GM18526 (cell line): ENCODE measurements around the gene TEX19.

Experiments
- POLR2A ChIP-seq: IDR thresholded peaks from 3 replicates; pipeline ENCODE4 v1.6.1; 2011; ENCODE audit not compliant: insufficient read length; ENCODE audit errors: extremely low read depth

TEX19 gene, protein sequence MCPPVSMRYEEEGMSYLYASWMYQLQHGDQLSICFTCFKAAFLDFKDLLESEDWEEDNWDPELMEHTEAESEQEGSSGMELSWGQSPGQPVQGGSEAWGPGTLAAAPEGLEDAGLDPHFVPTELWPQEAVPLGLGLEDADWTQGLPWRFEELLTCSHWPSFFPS

DNA sequence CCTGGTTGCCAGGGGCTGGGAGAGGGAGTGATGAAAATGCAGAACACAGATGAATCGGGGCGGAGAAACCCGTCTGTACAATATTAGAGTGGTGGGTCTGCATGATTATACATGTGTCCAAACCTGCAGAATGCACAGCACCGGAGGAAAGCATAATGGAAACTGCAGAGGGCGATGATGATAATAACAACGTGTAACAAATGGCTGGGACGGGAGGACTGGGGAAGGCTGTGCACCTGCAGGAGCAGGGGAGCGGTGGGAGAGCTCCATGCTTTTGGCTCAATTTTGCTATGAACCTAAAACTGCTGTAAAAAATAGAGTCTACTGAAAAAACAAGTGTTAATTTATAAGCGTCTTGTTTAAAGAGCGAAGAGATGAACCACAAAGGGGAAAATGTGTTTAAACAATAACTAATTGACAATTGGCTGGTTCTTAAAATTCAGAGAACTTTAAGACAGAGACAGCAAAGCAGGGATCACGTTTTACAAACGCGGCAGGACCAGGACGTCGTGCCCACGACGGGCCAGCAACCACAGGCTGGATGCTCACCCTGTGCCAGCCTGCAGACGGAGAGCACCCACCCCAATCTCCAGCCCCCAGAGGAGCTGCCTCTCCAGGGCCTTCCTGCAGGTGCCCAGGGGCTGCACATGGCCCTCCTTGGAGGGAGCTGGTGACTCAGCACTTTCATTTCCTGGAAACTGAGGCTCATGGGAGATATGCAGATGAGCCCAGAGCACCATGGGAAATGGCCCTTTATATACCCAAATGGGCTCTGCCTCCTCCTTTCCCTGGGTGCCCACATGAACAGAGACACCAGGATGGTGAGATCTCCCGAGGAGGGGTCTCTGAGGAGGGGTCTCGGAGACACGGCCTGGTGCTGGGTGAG lies at the start of gene TEX19:
TEX19 (plus strand) TSS at position 783 of the 886 bp plus-strand sequence. CDS start 2,904 bp downstream, outside the sequence.
- TF ChIP-seq POLR2A, result no peak

DNA sequence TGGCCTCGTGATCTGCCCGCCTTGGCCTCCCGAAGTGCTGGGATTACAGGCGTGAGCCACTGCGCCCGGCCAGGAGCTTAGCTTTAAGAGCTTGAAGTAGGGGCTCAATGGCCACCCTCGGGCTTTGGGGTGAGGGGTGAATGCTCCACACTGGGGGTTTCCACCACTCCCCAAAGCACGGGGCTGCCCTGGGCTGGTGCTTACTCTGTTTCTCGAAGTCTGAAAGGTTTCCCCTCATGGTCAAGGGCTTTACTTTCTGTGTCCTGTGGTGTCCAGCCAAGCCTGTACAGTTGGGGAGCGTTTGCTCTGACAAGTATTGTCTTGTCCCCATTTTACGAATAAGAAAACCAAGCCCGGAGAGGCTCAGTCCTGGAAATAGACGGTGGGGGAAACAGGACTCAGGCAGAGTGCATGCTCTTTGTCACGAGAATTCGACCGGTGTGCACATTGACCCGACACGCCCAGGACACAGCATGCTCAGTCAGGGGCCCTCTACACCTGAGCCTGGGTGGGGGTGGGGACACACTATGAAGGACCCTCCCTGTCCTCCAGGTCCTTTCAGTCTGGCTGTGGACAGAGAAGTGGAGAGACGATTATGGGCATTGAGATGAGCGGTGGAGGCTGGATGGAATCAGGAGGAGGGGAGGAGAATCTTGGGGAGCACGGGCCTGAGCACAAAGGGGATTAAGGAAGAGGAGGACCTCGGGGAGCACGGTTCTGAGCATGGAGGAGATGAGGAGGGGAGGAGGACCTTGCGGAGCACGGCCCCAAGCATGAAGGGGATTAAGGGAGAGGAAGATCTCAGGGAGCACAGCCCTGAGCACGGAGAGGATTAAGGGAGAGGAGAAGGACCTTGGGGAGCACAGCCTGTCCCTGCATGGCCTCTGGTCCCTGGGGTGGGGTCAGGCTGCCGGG lies 49.1 kb upstream of the TEX19 start:
- TF ChIP-seq POLR2A, result no peak

DNA sequence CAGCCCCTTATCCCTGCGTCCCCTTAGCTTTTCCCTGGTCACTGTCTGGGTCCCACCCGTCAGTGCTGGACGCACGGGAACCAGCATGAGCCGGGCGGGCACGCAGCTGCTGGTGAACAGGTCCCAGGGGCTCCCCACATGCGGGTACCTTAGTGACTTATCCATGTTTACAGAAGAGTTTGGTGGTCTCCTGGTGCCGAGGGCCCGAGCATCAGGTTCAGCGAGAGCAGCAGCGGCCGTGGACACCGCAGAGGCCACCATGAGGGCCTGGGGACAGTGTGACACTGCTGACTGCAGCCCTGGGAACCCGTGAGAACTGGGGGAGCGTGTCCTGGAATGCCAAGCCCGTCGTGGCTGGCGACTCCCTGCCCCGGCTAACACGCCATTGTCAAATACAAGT lies 48.2 kb upstream of the TEX19 start:
- no peak for TF ChIP-seq POLR2A

DNA sequence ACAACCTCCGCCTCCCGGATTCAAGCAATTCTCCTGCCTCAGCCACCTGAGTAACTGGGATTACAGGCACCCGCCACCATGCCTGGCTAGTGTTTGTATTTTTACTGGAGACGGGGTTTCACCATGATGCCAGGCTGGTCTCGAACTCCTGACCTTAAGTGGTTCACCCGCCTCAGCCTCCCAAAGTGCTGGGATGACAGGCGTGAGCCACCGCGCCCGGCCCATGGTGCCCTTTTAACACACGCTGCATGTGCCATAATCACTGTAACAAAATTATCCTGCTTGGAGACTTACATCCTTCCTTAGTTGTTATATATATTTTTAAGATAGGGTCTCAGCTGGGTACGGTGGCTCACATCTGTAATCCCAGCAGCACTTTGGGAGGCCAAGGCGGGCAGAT lies 47.1 kb upstream of the TEX19 start:
- no peak for TF ChIP-seq POLR2A

GRCh38 chr17:82313195-82314011 lies 45.6 kb upstream of the TEX19 start:
- TF ChIP-seq POLR2A, result no peak

GRCh38 chr17:82314012-82314726 lies 44.9 kb upstream of the TEX19 start:
- no peak for TF ChIP-seq POLR2A

GRCh38 chr17:82314727-82315605 lies 44.1 kb upstream of the TEX19 start:
- no peak for TF ChIP-seq POLR2A

DNA sequence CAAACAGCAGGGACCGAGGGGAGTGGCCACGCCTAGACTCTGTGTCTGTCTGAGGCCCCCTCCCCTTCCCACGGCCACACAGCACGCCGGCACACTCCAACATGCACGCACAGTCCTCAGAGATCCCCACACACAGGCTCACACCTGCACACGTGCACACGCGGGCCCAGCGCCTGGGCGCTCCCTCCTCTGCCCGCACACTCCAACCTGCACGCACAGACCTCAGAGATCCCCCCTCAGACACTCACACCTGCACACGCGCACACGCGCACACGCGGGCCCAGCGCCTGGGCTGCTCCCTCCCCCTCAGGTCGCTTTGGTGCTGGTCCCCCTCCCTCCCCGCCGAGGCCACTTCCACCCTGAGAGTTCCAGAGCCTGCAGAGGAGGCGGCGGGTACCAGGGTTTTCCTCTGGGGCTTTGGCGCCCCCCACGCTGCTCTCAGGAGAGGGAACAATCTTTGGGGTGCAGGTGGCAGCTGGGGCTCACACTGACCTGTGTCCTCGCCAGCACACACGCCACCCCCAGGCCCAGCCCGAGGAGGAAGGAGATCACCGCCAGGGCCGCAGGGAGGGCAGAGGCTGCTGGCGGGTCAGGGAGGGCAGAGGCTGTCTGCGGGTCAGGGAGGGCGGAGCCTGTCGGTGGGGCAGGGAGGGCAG lies 43.2 kb upstream of the TEX19 start:
- no peak for TF ChIP-seq POLR2A

- no peak for TF ChIP-seq POLR2A
Observed at GRCh38 chr17:82316651-82317393, 42.2 kb upstream of the TEX19 start.

GRCh38 chr17:82317394-82318168 lies 41.5 kb upstream of the TEX19 start, which contains the start of gene CD7:
Gene CD7, minus strand, starts transcription at chr17:82317608. Its CDS starts 113 bp downstream, at chr17:82317495.
- no peak for TF ChIP-seq POLR2A

- no peak for TF ChIP-seq POLR2A
Observed at GRCh38 chr17:82318169-82318498, 40.9 kb upstream of the TEX19 start.
